GM18873 (cell line): ENCODE data around the gene ANXA3.

Experiments used
- ATAC-seq: cut with Tn5 transposase; IDR thresholded peaks from one replicate; pipeline ENCODE4 v1.9.1; 2021; ENCODE audit warnings: mild to moderate bottlenecking, moderate library complexity, moderate number of reproducible peaks; ENCODE audit not compliant: unreplicated experiment, low FRiP score

Gene ANXA3

DNA sequence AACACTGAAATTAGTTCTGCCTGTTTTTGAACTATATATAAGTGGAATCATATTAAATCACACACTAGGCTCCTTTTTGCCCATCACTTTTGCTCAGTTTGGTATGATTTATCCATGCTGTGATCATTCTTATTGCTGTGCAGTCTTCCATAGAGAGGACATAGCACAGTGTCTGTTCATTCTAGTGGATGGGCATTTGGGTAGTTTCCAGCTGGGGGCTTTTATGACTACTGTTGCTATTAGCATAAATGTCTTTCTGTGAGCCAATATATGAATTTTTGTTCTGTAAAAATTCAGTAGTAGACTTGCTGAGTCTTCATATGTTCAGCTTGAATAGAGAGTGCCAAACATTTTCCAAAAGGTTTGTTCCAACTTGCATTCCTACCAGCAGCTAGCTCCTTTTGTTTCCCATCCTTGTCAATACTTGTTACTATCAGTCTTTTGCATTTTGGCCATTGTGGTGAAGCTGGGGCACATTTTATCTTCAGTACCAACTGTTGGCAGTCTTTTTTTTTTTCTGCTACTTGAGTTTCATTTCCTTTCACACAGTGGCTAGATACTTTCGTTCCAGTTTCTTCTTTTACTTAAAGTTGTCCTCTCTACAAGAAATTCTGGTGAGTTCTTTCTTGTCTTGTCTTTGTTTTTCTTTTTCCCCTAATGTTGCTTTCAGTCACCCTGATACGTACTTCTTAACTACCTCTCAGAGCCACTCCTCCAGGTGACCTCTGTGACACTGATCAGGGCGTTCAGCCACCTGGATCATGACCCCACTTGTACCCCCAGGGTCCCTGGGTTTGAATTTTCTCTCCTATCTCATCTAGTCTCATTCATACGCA lies 87.0 kb downstream of the ANXA3 start:
- peak; percentile 81 for ATAC-seq

DNA sequence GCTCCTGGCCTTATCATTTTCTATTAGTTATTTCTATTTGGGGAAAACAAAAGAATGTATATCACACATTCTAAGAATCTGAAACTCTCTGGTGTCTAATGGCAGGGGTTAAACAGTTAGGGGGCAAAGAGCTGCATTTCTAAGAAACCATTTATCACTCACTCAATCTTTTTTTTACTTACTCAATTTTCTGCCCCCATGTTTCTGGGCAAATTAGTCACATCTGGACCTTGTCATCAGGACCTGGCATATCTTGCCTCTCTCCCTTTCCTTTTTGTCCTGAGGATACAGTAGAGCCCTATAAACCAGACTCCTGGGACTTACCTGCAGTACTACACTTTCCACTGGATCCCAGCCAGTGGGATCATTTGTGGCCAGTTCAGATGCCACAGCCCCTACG lies 89.1 kb downstream of the ANXA3 start:
- ATAC-seq: no peak

DNA sequence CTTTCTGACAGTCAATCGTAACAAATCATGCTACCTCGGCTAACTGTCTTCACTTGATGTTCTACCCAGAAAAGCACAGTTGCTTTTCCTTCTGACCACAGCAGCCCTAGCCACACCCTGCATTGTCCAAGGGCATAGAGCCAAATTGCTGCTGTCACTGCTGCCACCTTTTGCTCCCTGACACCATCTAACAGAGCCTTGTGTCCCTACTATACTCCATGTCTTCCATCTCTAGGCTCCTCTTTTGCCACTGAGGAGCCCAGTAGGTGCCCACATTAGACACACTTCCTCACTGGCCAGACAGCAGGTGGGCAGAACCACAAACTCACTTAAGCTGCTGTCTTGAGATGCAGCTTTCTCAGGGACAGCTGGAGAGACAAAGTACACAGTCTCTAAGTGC lies 91.4 kb downstream of the ANXA3 start:
- ATAC-seq: no peak

DNA sequence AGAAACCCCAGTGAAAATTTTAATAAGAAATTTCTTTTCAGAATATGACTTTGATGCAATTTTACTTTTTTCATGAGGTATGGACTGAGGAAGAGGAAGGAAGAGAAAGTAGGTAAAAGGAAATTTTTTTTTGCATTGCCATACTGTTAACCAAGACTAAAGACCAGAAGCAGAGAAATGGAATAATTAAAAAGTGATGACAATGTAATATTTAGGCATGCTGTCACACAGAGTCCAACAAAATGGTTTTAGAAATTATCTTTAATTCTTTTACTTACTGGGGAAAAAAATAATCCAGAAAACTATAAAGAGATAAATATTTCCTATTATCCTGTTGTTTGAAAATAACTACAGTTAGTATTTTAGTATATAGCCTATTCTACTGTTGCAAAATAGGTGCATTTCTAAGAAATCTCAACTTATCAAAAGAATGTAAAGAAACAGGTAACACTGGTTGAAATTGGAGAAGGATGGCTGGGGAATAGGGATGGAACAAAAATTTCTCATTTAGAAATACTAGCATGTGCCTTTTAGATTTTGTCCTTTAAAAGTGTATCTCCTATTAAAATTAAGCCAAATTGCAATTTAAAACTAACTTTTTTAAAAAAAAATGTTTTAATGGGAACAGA lies 92.6 kb downstream of the ANXA3 start:
- ATAC-seq: no peak

DNA sequence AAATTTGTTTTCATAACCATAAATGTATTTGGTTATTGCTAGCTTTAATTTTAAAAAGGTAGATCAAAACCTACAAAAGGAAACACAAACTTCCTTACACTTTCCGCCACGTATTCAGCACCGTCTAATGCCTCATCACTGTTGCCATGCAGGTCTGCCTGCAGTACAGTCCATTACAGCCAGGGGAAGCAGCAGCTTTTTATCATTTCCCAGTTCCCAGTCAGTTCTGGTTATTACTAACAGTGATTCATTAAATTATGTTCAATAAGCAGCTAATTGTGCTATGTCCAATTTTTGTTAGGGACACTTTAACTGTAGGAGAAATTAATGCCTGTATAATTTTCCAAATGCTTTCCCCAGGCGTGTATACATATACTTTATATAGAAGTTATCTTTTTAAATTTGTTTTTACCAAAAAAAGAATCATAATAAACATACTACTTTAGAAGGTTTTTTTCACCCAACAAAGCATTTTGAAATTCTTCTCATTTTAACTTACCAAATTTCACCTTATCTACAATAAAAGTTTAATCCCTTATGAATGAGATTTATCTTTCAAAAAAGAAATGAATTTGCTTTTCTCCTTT lies 93.3 kb downstream of the ANXA3 start:
- ATAC-seq: peak; percentile 94

DNA sequence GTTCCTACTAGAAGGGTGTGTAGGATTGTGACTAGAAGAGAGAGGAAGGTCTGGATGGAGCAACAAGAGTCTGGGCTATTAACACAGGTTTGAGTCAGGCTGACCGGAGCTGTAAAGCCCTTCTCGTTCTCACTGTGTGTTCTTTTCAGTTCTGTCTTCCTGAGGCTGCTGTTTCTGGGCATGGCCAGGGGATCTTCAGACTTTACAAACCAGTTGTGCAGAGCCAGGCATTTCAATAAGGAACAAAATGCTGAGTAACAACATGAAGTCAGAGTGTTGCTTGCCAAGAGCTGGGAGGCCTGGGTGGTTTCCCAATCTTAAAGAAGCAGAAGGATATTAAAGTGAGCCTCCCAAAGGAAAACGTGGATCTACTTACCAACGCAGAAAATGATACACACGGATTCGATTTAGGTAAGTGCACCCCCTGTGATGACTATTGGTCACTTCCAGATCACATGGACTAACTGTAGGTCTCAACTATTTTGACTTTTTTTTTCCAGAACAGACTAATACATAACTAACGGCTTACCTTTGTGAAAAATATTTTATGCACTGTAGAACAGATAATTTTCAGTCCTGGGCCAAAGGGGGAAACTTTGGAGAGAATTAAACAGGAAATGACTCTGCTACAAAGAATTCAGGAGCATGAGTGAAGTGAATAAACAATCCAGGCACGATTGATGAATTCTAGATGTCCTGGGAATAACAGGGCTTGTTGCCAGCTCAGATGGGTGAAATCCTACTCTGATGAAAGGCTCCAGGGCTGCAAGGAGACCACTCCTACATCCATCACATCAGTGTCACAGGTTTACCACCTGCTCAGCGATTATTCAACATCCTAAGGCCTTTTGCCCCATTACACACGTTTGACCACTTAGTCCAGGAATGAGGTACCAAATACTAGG lies 94.5 kb downstream of the ANXA3 start:
- ATAC-seq: no peak

DNA sequence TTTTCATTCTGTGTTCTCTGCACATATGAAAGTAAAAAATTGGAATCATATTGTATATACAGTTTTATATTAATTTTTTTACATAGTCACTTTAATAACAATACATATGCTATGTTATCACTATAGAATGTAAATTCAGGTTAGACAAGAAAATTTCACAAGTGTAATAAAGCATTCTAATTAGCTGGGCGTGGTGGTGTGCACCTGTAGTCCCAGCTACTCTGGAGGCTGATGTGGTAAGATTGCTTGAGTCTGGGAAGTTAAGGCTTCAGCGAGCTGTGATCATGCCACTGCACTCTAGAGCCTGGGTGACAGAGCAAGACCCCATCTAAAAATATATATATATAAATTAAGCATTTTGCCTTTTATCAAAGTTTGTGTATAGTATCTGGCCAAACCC lies 95.7 kb downstream of the ANXA3 start:
- no peak for ATAC-seq

DNA sequence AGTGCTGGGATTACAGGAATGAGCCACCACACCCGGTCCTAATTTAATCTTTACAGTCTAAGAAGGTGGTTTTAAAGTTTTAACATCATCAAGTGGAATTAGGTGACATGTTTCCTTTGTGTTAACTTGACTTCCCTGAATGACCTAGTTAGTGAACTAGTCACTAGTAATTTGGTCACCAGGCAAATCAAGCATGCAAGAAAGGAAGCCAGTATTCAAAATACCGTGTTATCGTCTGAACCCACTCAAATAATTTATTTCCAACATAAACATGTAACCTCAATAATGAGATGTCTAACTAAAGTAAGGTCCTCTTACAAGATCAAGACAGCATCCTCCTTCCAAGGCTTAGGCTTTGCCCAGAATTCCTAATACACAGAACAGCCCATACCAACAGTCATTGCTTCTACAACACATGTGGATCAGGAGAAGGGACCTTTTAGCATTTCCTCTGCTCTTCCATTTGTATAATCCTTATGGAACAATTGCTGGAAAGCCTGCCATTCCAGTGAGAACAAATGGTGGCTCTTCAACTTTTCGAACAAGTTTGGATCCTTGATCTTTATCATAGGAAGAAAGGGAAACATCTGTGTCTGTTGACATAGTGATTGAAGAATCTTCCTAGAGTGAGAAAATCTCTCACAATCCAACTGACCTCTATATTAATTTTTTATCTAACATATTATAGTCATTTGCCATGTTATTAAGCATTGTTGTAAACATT lies 97.2 kb downstream of the ANXA3 start:
- ATAC-seq: no peak

DNA sequence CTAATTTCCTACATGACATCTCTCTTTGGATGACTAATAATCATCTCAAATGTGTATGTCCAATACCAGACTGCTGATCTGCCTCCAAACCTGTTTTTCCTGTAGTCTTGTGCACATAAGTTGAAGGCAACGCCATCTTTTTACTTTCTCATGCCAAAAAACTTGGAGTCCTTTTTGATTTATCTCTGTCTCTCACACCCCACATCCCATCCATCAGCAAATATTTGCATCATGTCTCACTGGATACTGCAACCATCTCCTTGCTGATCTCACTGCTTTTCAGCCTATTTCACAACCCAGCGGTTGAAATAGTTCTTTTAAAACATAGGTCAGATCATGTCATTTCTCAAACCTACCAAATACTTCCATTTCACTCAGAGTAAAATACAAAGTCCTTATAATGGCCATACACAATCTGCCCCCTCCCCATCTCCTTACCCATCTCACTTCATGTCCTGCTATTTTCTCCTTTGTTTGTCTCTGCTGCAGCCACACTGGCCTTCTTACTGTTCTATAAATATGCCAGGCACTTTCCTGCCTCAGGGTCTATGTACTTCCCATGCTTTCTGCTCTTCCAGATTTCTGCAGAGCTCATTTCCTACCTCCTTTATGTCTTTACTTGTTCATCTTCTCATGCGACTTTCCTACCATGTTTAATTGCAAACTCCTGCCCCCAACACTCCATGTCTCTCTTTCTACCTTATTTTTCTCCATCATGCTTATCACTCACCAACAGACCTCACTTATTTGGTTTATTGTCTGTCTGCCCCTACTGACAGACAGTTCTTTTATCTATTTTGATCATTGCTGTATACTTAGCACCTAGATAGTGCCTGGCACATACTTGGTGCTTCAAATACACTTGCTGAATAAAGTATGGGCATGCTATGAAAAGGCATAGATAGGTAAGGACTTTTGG lies 98.8 kb downstream of the ANXA3 start:
- no peak for ATAC-seq

DNA sequence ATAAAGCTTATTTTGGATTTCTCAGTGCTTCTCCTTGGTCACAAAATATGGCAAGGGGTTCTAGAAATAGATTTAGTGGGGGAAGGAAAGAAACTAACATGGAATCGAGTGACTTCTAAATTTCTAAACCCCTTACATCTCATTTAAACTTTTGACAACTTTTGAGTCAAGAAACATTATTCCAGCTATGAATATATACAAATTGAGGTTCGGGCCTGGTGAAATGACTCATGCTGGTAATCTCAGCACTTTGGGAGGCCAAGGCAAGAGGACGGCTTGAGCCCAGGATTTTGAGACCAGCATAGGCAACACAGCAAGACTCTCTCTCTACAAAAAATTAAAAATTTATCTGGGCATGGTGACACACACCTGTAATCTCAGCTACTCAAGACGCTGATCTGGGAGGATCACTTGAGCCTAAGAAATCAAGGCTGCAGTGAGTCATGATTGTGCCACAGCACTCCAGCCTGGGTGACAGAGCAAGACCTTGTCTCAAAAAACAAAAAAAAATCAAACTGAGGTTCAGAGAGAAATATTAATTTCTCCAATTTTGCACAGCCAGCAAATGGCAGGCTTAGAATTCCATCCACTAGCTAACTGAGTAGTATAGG lies 99.8 kb downstream of the ANXA3 start:
- no peak for ATAC-seq

DNA sequence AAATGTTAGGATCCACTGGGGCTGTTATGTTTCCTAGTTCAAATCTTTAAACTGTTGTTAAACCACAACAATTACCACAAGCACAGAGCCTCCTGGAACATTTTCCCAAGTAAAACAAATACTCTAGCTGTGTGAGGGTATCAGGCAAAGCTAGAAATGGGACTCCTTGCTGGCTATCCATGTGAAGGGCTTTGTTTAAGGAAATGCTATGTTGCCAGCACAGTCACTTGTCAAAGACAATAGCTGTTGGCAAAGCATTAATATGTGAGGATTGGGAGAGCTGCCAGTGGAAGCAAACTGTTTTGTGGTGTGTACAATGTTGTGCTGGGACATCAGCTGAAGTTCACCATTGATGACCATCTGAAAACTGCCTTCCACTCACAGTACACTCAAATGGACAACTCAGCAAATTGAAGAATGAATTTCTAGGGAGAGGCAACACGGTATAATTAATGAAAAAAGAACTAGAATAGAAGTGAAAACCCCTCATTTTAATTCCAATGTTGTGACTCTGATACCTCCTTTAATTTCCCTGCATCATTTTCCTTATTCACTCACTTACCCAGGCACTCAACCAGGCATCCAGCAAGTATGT lies 100.8 kb downstream of the ANXA3 start:
- no peak for ATAC-seq

DNA sequence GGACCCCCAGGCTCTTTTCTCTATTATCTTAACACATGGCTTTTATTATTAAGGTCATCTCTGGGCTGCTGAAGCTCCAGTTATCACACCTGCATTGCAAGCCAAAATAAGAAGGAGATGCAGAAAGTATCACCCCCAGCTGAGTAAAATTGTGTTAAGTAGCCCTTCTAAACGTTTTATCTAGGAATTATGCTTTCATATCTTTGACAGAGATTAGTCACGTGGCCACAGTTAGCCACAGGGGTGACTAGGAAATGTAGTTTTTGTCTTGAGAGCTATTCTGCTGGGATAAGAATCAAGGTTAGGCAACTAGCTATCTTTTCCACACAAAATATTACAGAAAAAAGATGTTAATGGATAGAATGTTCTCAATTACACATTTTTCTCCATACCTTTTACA lies 102.1 kb downstream of the ANXA3 start:
- ATAC-seq: no peak

DNA sequence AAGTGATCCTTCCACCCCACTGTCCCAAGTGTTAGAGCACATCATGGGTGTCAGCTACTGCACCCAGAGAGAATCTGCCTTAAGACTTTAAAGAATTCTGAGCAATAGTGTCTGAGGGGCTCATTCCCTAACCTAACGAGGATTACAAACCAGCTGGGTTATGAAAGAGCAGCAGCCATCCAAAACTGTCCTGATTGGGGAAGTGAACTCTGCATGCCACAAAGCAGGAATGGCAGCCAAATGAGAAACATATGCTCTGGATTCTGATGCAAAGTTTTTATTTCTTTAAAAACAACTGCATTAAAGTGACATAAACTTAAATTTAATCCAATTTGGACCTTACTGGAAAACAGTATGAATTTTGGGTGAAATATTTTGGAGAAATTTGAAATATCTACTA lies 103.2 kb downstream of the ANXA3 start:
- ATAC-seq: no peak

DNA sequence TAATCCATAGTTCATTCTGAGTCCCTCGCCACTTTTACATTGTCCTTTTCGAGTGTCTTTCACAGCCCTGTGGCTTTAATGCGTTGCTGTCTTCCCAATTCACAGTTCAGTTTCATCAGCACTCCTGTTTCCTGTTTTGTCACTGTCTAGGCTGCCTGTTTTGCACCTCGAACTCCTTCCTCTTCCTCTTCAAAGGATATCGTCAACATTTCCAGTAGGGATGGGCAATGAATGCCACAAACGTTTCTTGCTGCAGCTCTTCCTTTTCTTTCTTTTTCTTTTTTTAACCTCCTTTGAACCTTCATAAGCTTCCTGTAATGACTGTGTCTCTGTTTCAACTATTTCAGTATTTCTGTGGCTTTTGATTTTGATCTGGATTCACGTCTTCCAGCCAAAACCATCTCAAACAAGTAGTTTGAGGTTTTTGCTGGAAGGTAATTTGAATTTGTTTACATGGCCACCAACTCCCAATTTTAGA lies 105.4 kb downstream of the ANXA3 start:
- no peak for ATAC-seq

DNA sequence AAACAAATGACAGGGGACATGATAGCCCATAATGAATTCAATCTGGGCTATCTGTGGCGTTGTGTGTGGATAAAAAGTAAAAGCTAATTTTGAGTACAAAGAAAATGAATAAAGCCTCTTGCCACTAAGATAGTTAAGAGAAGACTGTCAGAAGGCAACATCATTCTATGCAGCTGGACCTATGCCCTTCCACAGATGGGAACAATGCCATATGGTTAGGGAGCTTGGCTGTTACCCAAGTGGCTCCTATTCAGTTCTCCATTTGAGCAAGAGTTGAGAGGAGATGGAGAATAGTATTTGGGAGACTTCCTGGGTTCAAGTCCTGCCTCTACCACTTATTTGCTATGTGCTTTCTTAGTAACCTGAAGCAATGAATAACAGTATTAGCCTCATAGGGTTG lies 107.7 kb downstream of the ANXA3 start:
- no peak for ATAC-seq

DNA sequence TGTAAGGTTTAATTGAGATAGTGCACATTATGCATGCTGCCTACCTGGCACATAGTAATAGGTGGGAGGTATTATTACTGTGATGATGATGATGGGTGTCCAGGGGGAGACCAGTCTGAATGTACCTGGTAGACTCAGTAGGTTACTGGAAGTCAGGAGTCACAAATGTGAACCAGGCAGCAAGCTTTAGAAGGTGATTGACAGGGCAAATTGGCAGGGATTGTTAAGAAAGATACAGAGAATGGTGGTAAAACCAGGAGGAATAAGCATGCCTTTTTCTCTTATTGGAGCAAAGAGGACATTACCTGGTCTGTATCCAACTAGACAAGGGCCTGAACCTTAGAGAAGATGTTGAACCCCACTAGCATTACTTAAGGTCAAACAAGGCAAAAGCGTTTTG lies 108.1 kb downstream of the ANXA3 start:
- ATAC-seq: no peak
